Measurements from ENCODE around the gene TRERF1. TPM values are rescaled to one million over a fixed set of nuclear protein-coding genes. Genes with fewer than 3 reads are reported as not detected.

TRERF1 gene
- polyA plus RNA-seq, 1 of the 3 experiments (the other 2 are of a cell fraction), result 3.6 TPM

- H3K9me3 ChIP-seq, result no peaks in the 10 kb centered on the region
- no peak overlapping the region for H3K9ac ChIP-seq
- TF ChIP-seq GABPA (IDR thresholded peaks at IDR 0.05; ENCODE audit: low read depth) (no peak), RAD21 (IDR thresholded peaks at IDR 0.05; ENCODE audit: low read length) (no peak), TEAD4 (IDR thresholded peaks at IDR 0.05; ENCODE audit: borderline replicate concordance, insufficient read depth) (no peak), MXI1 (IDR thresholded peaks at IDR 0.05; ENCODE audit: low read depth, low read length) (no peak), IRF3 (IDR thresholded peaks at IDR 0.05; ENCODE audit: low read depth, low read length) (no peak), CHD2 (IDR thresholded peaks at IDR 0.05; ENCODE audit: low read length, partially characterized antibody) (no peak), MEF2A (IDR thresholded peaks at IDR 0.05; ENCODE audit: borderline replicate concordance, low read depth) (no peak), RCOR1 (IDR thresholded peaks at IDR 0.05; ENCODE audit: low read length) (no peak), POLR2AphosphoS5 (IDR thresholded peaks at IDR 0.05; ENCODE audit: low read depth, low read length) (no peak), NFIC (IDR thresholded peaks at IDR 0.05; ENCODE audit: borderline replicate concordance) (no peak), CTCF (IDR thresholded peaks at IDR 0.05) (no peak)
- H3K4me3 ChIP-seq (ENCODE audit: low read depth in 2 of 2, low read length in 1 of 2), result no peak overlapping the region
- H3K4me2 ChIP-seq, result no peak overlapping the region
- no peak overlapping the region for H2AFZ ChIP-seq (ENCODE audit: low read depth)
- H3K4me1 ChIP-seq (ENCODE audit: control insufficient read depth in 1 of 2, insufficient read depth in 2 of 2, low read depth in 1 of 2, low read length in 1 of 2), result no peaks in the 10 kb centered on the region
- H3K27ac ChIP-seq (ENCODE audit: low read depth in 2 of 2, low read length in 1 of 2), result no peak overlapping the region
- H3K27me3 ChIP-seq (ENCODE audit: insufficient read depth), result no peaks in the 10 kb centered on the region
- no peaks in the 10 kb centered on the region for H3K9me2 ChIP-seq
- no peaks in the 10 kb centered on the region; the same call in 1 of the 2 replicates for H4K20me1 ChIP-seq (ENCODE audit: insufficient read depth)
- H3F3A ChIP-seq (replicated peaks; ENCODE audit: insufficient read depth), result no peaks in the 10 kb centered on the region
- no peaks in the 10 kb centered on the region for H3K79me2 ChIP-seq (ENCODE audit: insufficient read depth)
- CTCF ChIA-PET, result no interaction called here
- DNase-seq, result no peak
- no peaks in the 10 kb centered on the region for H3K36me3 ChIP-seq (replicated peaks in 1 of 2; ENCODE audit: control insufficient read depth in 1 of 2, insufficient read depth in 2 of 2, low read length in 1 of 2)
- 95% methylated on average over 2 of the region's 2 CpGs for WGBS (ENCODE audit: low lambda C conversion rate)
- POLR2A ChIA-PET, result no interaction called here
These were observed 82.2 kb downstream of the TRERF1 start for GRCh38 chr6:42369568-42369967.

- H3K9me3 ChIP-seq, result no peaks in the 10 kb centered on the region
- ChIA-PET POLR2A (no interaction called here), CTCF (interaction anchor here (0.9 to 1.6 kb wide), 2 partner anchors 17 to 180 kb away, joined by 3 to 4 read pairs; no protein-coding TSS in a partner anchor)
- H3K27ac ChIP-seq (ENCODE audit: low read depth in 2 of 2, low read length in 1 of 2), result no peak overlapping the region
- H3K4me2 ChIP-seq, result no peak overlapping the region
- H3K9me2 ChIP-seq, result no peaks in the 10 kb centered on the region
- 95% methylated on average over 7 of the region's 7 CpGs for WGBS (ENCODE audit: low lambda C conversion rate)
- H3K79me2 ChIP-seq (ENCODE audit: insufficient read depth), result no peaks in the 10 kb centered on the region
- H3K36me3 ChIP-seq (replicated peaks in 1 of 2; ENCODE audit: control insufficient read depth in 1 of 2, insufficient read depth in 2 of 2, low read length in 1 of 2), result no peaks in the 10 kb centered on the region
- no peaks in the 10 kb centered on the region for H3F3A ChIP-seq (replicated peaks; ENCODE audit: insufficient read depth)
- no peak for DNase-seq
- H3K9ac ChIP-seq, result no peak overlapping the region
- H3K4me1 ChIP-seq (ENCODE audit: control insufficient read depth in 1 of 2, insufficient read depth in 2 of 2, low read depth in 1 of 2, low read length in 1 of 2), result no peaks in the 10 kb centered on the region
- H4K20me1 ChIP-seq (ENCODE audit: insufficient read depth), result no peaks in the 10 kb centered on the region; the same call in 1 of the 2 replicates
- no peak overlapping the region; the same call in 1 of the 2 replicates for H2AFZ ChIP-seq (ENCODE audit: low read depth)
- H3K27me3 ChIP-seq (ENCODE audit: insufficient read depth), result no peaks in the 10 kb centered on the region
- H3K4me3 ChIP-seq (ENCODE audit: low read depth in 2 of 2, low read length in 1 of 2), result no peak overlapping the region
- no peak for TF ChIP-seq NFIC (IDR thresholded peaks at IDR 0.05; ENCODE audit: borderline replicate concordance)
- no peak for TF ChIP-seq RXRA (IDR thresholded peaks at IDR 0.05; ENCODE audit: borderline replicate concordance, low read depth)
- no peak for TF ChIP-seq TAF1 (IDR thresholded peaks at IDR 0.05; ENCODE audit: borderline replicate concordance, low read depth, low read length)
- no peak for TF ChIP-seq USF1 (IDR thresholded peaks at IDR 0.05; ENCODE audit: borderline replicate concordance, low read depth)
- TF ChIP-seq REST (IDR thresholded peaks at IDR 0.05; ENCODE audit: low read depth, low read length), result no peak
- TF ChIP-seq TEAD4 (IDR thresholded peaks at IDR 0.05; ENCODE audit: borderline replicate concordance, insufficient read depth), result no peak
- TF ChIP-seq IRF3 (IDR thresholded peaks at IDR 0.05; ENCODE audit: low read depth, low read length), result no peak
- no peak for TF ChIP-seq CTCF (IDR thresholded peaks at IDR 0.05)
- no peak for TF ChIP-seq CHD2 (IDR thresholded peaks at IDR 0.05; ENCODE audit: low read length, partially characterized antibody)
These were observed 83.5 kb downstream of the TRERF1 start for GRCh38 chr6:42368181-42368580.

All from SK-N-SH (cell line).